KMS-11 (cell line): ENCODE results near the gene ZNF385B.

Source experiments
- H2AFZ ChIP-seq: fragments of 200-600 bp; sonication (generic); 2 replicates; pipeline ENCODE4 v1.6.1; 2016; ENCODE audit warnings: antibody characterized with exemption, mixed run types, low read depth
- H3K27ac ChIP-seq: fragments of 200-600 bp; sonication (generic); 2 replicates; pipeline ENCODE4 v1.6.1; 2016; ENCODE audit warnings: mild to moderate bottlenecking, mixed run types
- H3K27me3 ChIP-seq: fragments of 200-600 bp; sonication (generic); 2 replicates; pipeline ENCODE4 v1.6.1; 2017; ENCODE audit warnings: mild to moderate bottlenecking, low read depth, mixed run types, moderate library complexity; ENCODE audit not compliant: insufficient read depth
- H3K36me3 ChIP-seq: fragments of 200-600 bp; sonication (generic); 2 replicates; pipeline ENCODE4 v1.6.1; 2017; ENCODE audit warnings: mild to moderate bottlenecking, mixed run types; ENCODE audit not compliant: insufficient read depth
- H3K4me1 ChIP-seq: fragments of 200-600 bp; sonication (generic); 2 replicates; pipeline ENCODE4 v1.6.1; 2016; ENCODE audit warnings: mild to moderate bottlenecking, low read depth, mixed run types; ENCODE audit not compliant: poor library complexity, severe bottlenecking
- H3K4me2 ChIP-seq: fragments of 200-600 bp; sonication (generic); 2 replicates; pipeline ENCODE4 v1.7.0; 2016; ENCODE audit warnings: mild to moderate bottlenecking, mixed run types
- H3K4me3 ChIP-seq: fragments of 200-600 bp; sonication (generic); IDR thresholded peaks from 2 replicates; pipeline ENCODE4 v1.6.1; 2017; ENCODE audit warnings: low read depth, low read length, mixed read lengths; ENCODE audit not compliant: insufficient read depth
- H3K79me2 ChIP-seq: fragments of 200-600 bp; sonication (generic); 2 replicates; pipeline ENCODE4 v1.6.1; 2016; ENCODE audit warnings: low read depth, mixed run types; ENCODE audit not compliant: insufficient read depth
- H3K9ac ChIP-seq: fragments of 200-600 bp; sonication (generic); 2 replicates; pipeline ENCODE4 v1.6.1; 2016; ENCODE audit warnings: mild to moderate bottlenecking, mixed run types
- H4K20me1 ChIP-seq: fragments of 200-600 bp; sonication (generic); 2 replicates; pipeline ENCODE4 v1.6.1; 2016; ENCODE audit warnings: mild to moderate bottlenecking, mixed run types; ENCODE audit not compliant: insufficient read depth
- CTCF ChIP-seq: fragments of 200-600 bp; sonication (generic); conservative IDR thresholded peaks from 2 replicates; pipeline ENCODE4 v1.6.1; 2017; ENCODE audit warnings: low read depth, mild to moderate bottlenecking, antibody characterized with exemption, low read length, moderate library complexity, mixed read lengths

ZNF385B gene

GRCh38 chr2:179685146-179685545 lies 176.3 kb downstream of the ZNF385B start:
- H3K27me3 ChIP-seq = no peaks in the 10 kb centered on the region
- H3K36me3 ChIP-seq = no peaks in the 10 kb centered on the region
- H3K9ac ChIP-seq = no peak overlapping the region
- TF ChIP-seq CTCF = no peak
- H3K4me2 ChIP-seq = no peak overlapping the region
- H3K4me1 ChIP-seq = peaks cover 10% of the 10 kb centered on the region
- H3K4me3 ChIP-seq = no peak overlapping the region
- no peak overlapping the region for H3K27ac ChIP-seq
- no peak overlapping the region for H2AFZ ChIP-seq
- H3K79me2 ChIP-seq = no peaks in the 10 kb centered on the region
- H4K20me1 ChIP-seq = no peaks in the 10 kb centered on the region

GRCh38 chr2:179682756-179683155 lies 178.7 kb downstream of the ZNF385B start:
- Histone ChIP-seq H3K79me2 (no peaks in the 10 kb centered on the region), H3K27me3 (no peaks in the 10 kb centered on the region), H3K27ac (no peak overlapping the region), H3K36me3 (no peaks in the 10 kb centered on the region), H2AFZ (no peak overlapping the region), H3K9ac (no peak overlapping the region), H3K4me1 (peaks cover 32% of the 10 kb centered on the region), H4K20me1 (no peaks in the 10 kb centered on the region), H3K4me2 (no peak overlapping the region), H3K4me3 (no peak overlapping the region)
- TF ChIP-seq CTCF = no peak

GRCh38 chr2:179677746-179678505 lies 183.5 kb downstream of the ZNF385B start:
- Histone ChIP-seq H3K36me3 (no peaks in the 10 kb centered on the region), H3K4me2 (peak overlapping the region; percentile 69), H3K27me3 (no peaks in the 10 kb centered on the region), H3K27ac (peak overlapping the region; percentile 52), H3K4me1 (peaks cover 58% of the 10 kb centered on the region), H3K9ac (no peak overlapping the region), H4K20me1 (no peaks in the 10 kb centered on the region), H2AFZ (peak overlapping the region; percentile 45), H3K79me2 (no peaks in the 10 kb centered on the region), H3K4me3 (no peak overlapping the region)
- no peak for TF ChIP-seq CTCF

GRCh38 chr2:179677077-179677688 lies 184.2 kb downstream of the ZNF385B start:
- Histone ChIP-seq H3K27ac (peak overlapping the region; percentile 52), H3K4me3 (no peak overlapping the region), H4K20me1 (no peaks in the 10 kb centered on the region), H3K79me2 (no peaks in the 10 kb centered on the region), H3K27me3 (no peaks in the 10 kb centered on the region), H3K36me3 (no peaks in the 10 kb centered on the region), H3K4me2 (peak overlapping the region; percentile 69), H3K4me1 (peaks cover 60% of the 10 kb centered on the region), H2AFZ (peak overlapping the region; percentile 45), H3K9ac (no peak overlapping the region)
- TF ChIP-seq CTCF = no peak
